ENCODE measurements around the gene SLC27A2. TPM values are rescaled to one million over a fixed set of nuclear protein-coding genes. Genes with fewer than 3 reads are reported as not detected.

Gene SLC27A2
- total and polyA plus RNA-seq, 2 experiments from 2014 or later: 2.8 to 9.4 TPM

DNA sequence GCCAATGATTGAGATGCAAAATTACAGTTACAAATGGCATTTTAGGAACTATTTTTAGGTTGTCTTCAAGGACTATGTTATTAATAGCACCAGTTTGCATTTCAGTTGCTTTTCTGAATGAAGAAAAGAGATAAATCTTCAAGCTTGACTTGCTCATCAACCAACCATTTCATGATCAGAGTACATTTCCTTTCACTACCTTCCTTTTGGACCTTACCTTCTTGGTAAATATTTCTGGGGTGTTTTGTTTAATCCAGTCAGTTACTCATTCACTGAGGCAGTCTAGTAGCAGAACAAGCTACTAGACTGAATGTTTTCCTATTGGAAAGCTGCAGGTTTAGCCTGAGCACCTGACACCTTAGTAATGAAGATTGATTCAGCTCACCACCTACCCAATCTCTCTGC lies 8.2 kb downstream of the SLC27A2 start (continued):
- TF ChIP-seq, protein P1, sequence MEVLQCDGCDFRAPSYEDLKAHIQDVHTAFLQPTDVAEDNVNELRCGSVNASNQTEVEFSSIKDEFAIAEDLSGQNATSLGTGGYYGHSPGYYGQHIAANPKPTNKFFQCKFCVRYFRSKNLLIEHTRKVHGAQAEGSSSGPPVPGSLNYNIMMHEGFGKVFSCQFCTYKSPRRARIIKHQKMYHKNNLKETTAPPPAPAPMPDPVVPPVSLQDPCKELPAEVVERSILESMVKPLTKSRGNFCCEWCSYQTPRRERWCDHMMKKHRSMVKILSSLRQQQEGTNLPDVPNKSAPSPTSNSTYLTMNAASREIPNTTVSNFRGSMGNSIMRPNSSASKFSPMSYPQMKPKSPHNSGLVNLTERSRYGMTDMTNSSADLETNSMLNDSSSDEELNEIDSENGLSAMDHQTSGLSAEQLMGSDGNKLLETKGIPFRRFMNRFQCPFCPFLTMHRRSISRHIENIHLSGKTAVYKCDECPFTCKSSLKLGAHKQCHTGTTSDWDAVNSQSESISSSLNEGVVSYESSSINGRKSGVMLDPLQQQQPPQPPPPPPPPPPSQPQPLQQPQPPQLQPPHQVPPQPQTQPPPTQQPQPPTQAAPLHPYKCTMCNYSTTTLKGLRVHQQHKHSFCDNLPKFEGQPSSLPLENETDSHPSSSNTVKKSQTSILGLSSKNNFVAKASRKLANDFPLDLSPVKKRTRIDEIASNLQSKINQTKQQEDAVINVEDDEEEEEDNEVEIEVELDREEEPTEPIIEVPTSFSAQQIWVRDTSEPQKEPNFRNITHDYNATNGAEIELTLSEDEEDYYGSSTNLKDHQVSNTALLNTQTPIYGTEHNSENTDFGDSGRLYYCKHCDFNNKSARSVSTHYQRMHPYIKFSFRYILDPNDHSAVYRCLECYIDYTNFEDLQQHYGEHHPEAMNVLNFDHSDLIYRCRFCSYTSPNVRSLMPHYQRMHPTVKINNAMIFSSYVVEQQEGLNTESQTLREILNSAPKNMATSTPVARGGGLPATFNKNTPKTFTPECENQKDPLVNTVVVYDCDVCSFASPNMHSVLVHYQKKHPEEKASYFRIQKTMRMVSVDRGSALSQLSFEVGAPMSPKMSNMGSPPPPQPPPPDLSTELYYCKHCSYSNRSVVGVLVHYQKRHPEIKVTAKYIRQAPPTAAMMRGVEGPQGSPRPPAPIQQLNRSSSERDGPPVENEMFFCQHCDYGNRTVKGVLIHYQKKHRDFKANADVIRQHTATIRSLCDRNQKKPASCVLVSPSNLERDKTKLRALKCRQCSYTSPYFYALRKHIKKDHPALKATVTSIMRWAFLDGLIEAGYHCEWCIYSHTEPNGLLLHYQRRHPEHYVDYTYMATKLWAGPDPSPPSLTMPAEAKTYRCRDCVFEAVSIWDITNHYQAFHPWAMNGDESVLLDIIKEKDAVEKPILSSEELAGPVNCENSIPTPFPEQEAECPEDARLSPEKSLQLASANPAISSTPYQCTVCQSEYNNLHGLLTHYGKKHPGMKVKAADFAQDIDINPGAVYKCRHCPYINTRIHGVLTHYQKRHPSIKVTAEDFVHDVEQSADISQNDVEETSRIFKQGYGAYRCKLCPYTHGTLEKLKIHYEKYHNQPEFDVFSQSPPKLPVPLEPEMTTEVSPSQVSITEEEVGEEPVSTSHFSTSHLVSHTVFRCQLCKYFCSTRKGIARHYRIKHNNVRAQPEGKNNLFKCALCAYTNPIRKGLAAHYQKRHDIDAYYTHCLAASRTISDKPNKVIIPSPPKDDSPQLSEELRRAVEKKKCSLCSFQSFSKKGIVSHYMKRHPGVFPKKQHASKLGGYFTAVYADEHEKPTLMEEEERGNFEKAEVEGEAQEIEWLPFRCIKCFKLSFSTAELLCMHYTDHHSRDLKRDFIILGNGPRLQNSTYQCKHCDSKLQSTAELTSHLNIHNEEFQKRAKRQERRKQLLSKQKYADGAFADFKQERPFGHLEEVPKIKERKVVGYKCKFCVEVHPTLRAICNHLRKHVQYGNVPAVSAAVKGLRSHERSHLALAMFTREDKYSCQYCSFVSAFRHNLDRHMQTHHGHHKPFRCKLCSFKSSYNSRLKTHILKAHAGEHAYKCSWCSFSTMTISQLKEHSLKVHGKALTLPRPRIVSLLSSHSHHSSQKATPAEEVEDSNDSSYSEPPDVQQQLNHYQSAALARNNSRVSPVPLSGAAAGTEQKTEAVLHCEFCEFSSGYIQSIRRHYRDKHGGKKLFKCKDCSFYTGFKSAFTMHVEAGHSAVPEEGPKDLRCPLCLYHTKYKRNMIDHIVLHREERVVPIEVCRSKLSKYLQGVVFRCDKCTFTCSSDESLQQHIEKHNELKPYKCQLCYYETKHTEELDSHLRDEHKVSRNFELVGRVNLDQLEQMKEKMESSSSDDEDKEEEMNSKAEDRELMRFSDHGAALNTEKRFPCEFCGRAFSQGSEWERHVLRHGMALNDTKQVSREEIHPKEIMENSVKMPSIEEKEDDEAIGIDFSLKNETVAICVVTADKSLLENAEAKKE (CRISPR knock-in tag; IDR thresholded peaks at IDR 0.05): no peak
- no peak for TF ChIP-seq POLR2AphosphoS5 (IDR thresholded peaks at IDR 0.05; ENCODE audit: low read depth)
- TF ChIP-seq, protein P2, sequence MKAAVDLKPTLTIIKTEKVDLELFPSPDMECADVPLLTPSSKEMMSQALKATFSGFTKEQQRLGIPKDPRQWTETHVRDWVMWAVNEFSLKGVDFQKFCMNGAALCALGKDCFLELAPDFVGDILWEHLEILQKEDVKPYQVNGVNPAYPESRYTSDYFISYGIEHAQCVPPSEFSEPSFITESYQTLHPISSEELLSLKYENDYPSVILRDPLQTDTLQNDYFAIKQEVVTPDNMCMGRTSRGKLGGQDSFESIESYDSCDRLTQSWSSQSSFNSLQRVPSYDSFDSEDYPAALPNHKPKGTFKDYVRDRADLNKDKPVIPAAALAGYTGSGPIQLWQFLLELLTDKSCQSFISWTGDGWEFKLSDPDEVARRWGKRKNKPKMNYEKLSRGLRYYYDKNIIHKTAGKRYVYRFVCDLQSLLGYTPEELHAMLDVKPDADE (IDR thresholded peaks at IDR 0.05): no peak

DNA sequence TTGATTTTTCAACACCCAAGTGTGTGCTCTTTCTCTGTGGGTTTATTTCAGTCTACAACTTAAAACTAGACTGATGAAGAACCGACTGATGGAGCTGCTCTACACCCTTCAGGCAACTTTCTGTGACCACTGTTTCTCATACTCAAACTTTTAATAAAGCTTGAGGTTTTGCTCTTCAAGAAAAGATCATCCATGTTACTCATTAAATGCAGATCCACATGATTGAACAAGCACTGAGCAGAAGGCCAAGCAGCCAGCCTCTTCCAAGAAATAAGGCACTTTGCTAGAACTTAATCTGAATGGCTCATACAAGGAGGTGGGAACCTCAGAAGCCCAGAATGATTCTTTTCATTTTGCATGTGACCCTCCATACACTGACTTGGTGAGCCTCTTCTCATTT lies 8.7 kb downstream of the SLC27A2 start:
- Histone ChIP-seq H4K20me1 (replicated peaks; ENCODE audit: insufficient read depth) (no peaks in the 10 kb centered on the region), H3K4me3 (no peak overlapping the region), H3K27me3 (ENCODE audit: insufficient read depth) (no peaks in the 10 kb centered on the region), H3K79me2 (replicated peaks; ENCODE audit: insufficient read depth) (no peaks in the 10 kb centered on the region), H3K4me1 (ENCODE audit: insufficient read depth) (no peaks in the 10 kb centered on the region), H3K9me2 (ENCODE audit: insufficient read depth) (no peaks in the 10 kb centered on the region), H3K4me2 (no peak overlapping the region), H3K27ac (ENCODE audit: low read depth) (no peak overlapping the region), H3F3A (replicated peaks; ENCODE audit: low read depth) (no peaks in the 10 kb centered on the region), H3K36me3 (ENCODE audit: insufficient read depth) (no peaks in the 10 kb centered on the region), H2AFZ (no peak overlapping the region)
- Mint-ChIP-seq H3K36me3 (ENCODE audit: low read depth) (no peaks in the 10 kb centered on the region), H3K4me3 (no peak overlapping the region), H3K4me1 (peaks cover 6% of the 10 kb centered on the region), H3K27ac (no peak overlapping the region), H3K27me3 (ENCODE audit: insufficient read depth, low read depth, poor library complexity) (no peaks in the 10 kb centered on the region), H3K9me3 (no peaks in the 10 kb centered on the region)
- ATAC-seq (no peak), DNase-seq (ENCODE audit: low spot score) (no peak)
- TF ChIP-seq EZH2 (IDR thresholded peaks at IDR 0.05; ENCODE audit: low read depth, unreplicated experiment) (no peak), EZH2phosphoT487 (IDR thresholded peaks at IDR 0.05; ENCODE audit: unreplicated experiment) (no peak), STAT1 (IDR thresholded peaks at IDR 0.05; ENCODE audit: unreplicated experiment) (no peak), NANOG (IDR thresholded peaks at IDR 0.05; ENCODE audit: borderline replicate concordance) (no peak)
- TF ChIP-seq, protein P1 (CRISPR knock-in tag; IDR thresholded peaks at IDR 0.05): no peak

Data from GM23338 (cell line).